ENCODE measurements around the gene SRPK2.

SRPK2 gene

GRCh38 chr7:105126436-105126975, 262.2 kb downstream of the SRPK2 start:
- H3K27ac ChIP-seq: peak overlapping the region; percentile 11; the same call in 1 of the 2 replicates

GRCh38 chr7:105125745-105126144, 263.0 kb downstream of the SRPK2 start:
- H3K27ac ChIP-seq: no peak overlapping the region
- no peak overlapping the region for H3K9ac ChIP-seq
- peaks cover 52% of the 10 kb centered on the region for H3K36me3 ChIP-seq
- no peak overlapping the region for H3K4me2 ChIP-seq
- no peak overlapping the region for H3K4me3 ChIP-seq
- no peaks in the 10 kb centered on the region for H3K27me3 ChIP-seq
- TF ChIP-seq Cebpa-rat (IDR thresholded peaks at IDR 0.05): no peak
- 0 out of 2 replicates have a peak, but pooled peaks cover 11% of the 10 kb centered on the region for H4K20me1 ChIP-seq
- H3K4me1 ChIP-seq: peaks cover 38% of the 10 kb centered on the region
- no peaks in the 10 kb centered on the region for H3K9me3 ChIP-seq

More at GRCh38 chr7:105126436-105126975, 262.2 kb downstream of the SRPK2 start:
- 0 out of 2 replicates have a peak, but pooled peaks cover 11% of the 10 kb centered on the region for H4K20me1 ChIP-seq
- H3K36me3 ChIP-seq: peaks cover 54% of the 10 kb centered on the region
- peak overlapping the region; percentile 65 for H3K4me2 ChIP-seq
- TF ChIP-seq Cebpa-rat (IDR thresholded peaks at IDR 0.05): no peak
- H3K27me3 ChIP-seq: no peaks in the 10 kb centered on the region
- H3K9ac ChIP-seq: no peak overlapping the region
- no peaks in the 10 kb centered on the region for H3K9me3 ChIP-seq
- no peak overlapping the region for H3K4me3 ChIP-seq
- H3K4me1 ChIP-seq: peaks cover 38% of the 10 kb centered on the region

GRCh38 chr7:105122619-105123018, 266.1 kb downstream of the SRPK2 start:
- Histone ChIP-seq H3K4me3 (no peak overlapping the region), H3K36me3 (peaks cover 38% of the 10 kb centered on the region), H3K9ac (no peak overlapping the region), H3K4me1 (peaks cover 40% of the 10 kb centered on the region), H3K27me3 (no peaks in the 10 kb centered on the region), H3K9me3 (no peaks in the 10 kb centered on the region), H3K27ac (no peak overlapping the region), H4K20me1 (peaks cover 26% of the 10 kb centered on the region; the same call in 1 of the 2 replicates), H3K4me2 (no peak overlapping the region)
- no peak for TF ChIP-seq Cebpa-rat (IDR thresholded peaks at IDR 0.05)

GRCh38 chr7:105118612-105119600, 269.8 kb downstream of the SRPK2 start:
- Histone ChIP-seq H3K9me3 (no peaks in the 10 kb centered on the region), H3K9ac (0 out of 2 replicates have a peak overlapping the region, but pooled peaks have one; percentile 12), H3K27ac (no peak overlapping the region), H3K4me3 (no peak overlapping the region), H3K36me3 (peaks cover 37% of the 10 kb centered on the region), H3K27me3 (no peaks in the 10 kb centered on the region), H3K4me1 (peaks cover 27% of the 10 kb centered on the region), H3K4me2 (peak overlapping the region; percentile 8), H4K20me1 (peaks cover 61% of the 10 kb centered on the region)
- TF ChIP-seq Cebpa-rat (IDR thresholded peaks at IDR 0.05): no peak

GRCh38 chr7:105112440-105113418, 276.0 kb downstream of the SRPK2 start:
- Histone ChIP-seq H3K27ac (no peak overlapping the region), H3K27me3 (no peaks in the 10 kb centered on the region), H3K4me3 (no peak overlapping the region), H3K4me1 (no peaks in the 10 kb centered on the region), H3K9me3 (no peaks in the 10 kb centered on the region), H4K20me1 (peaks cover 98% of the 10 kb centered on the region), H3K4me2 (no peak overlapping the region), H3K9ac (no peak overlapping the region), H3K36me3 (peaks cover 86% of the 10 kb centered on the region)
- TF ChIP-seq Cebpa-rat (IDR thresholded peaks at IDR 0.05): no peak

- no peak for TF ChIP-seq Cebpa-rat (IDR thresholded peaks at IDR 0.05)
- H3K27me3 ChIP-seq: no peaks in the 10 kb centered on the region
- peaks cover 97% of the 10 kb centered on the region for H3K36me3 ChIP-seq
- H3K27ac ChIP-seq: no peak overlapping the region
- no peaks in the 10 kb centered on the region for H3K4me1 ChIP-seq
- no peak overlapping the region for H3K9ac ChIP-seq
- no peak overlapping the region for H3K4me3 ChIP-seq
- no peaks in the 10 kb centered on the region for H3K9me3 ChIP-seq
- no peak overlapping the region for H3K4me2 ChIP-seq
- H4K20me1 ChIP-seq: peaks cover 96% of the 10 kb centered on the region
Observed at GRCh38 chr7:105107458-105107857, 281.3 kb downstream of the SRPK2 start.

GRCh38 chr7:105106473-105106872, 282.2 kb downstream of the SRPK2 start:
- Histone ChIP-seq H3K36me3 (peaks cover 92% of the 10 kb centered on the region), H3K4me2 (no peak overlapping the region), H3K4me3 (no peak overlapping the region), H3K27ac (no peak overlapping the region), H3K9me3 (no peaks in the 10 kb centered on the region), H3K9ac (no peak overlapping the region), H3K27me3 (no peaks in the 10 kb centered on the region), H4K20me1 (peaks cover 87% of the 10 kb centered on the region), H3K4me1 (no peaks in the 10 kb centered on the region)
- TF ChIP-seq Cebpa-rat (IDR thresholded peaks at IDR 0.05): no peak

GRCh38 chr7:105105579-105105978, 283.1 kb downstream of the SRPK2 start:
- H3K9ac ChIP-seq: no peak overlapping the region
- H3K4me1 ChIP-seq: no peaks in the 10 kb centered on the region
- H3K4me2 ChIP-seq: no peak overlapping the region
- no peaks in the 10 kb centered on the region for H3K9me3 ChIP-seq
- no peak for TF ChIP-seq Cebpa-rat (IDR thresholded peaks at IDR 0.05)
- H3K27ac ChIP-seq: no peak overlapping the region
- H4K20me1 ChIP-seq: peaks cover 86% of the 10 kb centered on the region
- no peaks in the 10 kb centered on the region for H3K27me3 ChIP-seq
- H3K4me3 ChIP-seq: no peak overlapping the region
- peaks cover 91% of the 10 kb centered on the region for H3K36me3 ChIP-seq

All from BLaER1 (cell line).